Tibial nerve (tissue), 4 donors: ENCODE data around the gene PITPNM1.

Source experiments
- EP300 ChIP-seq, 2 donors: sonication (generic); formaldehyde crosslinking; IDR thresholded peaks; one replicate each; pipeline ENCODE4 v1.6.1; 2017; ENCODE audit warnings: antibody characterized with exemption in 2 of 2, mild to moderate bottlenecking in 1 of 2
- POLR2A ChIP-seq, 2 donors: fragments of 450-650 bp; IDR thresholded peaks; one replicate each; pipeline ENCODE4 v1.6.1; 2017; ENCODE audit warnings: antibody characterized with exemption in 2 of 2, mild to moderate bottlenecking in 2 of 2, moderate library complexity in 2 of 2
- TF ChIP-seq, protein P1 (sequence below), 5 experiments: fragments of 200-600 bp in 3 of 5; fragments of 450-650 bp in 2 of 5; sonication (generic) in 3 of 5; IDR thresholded peaks; one replicate each; pipeline ENCODE4 v1.5.1; 2016 to 2019; ENCODE audit warnings: antibody characterized with exemption in 5 of 5, mild to moderate bottlenecking in 3 of 5, moderate library complexity in 2 of 5

DNA sequence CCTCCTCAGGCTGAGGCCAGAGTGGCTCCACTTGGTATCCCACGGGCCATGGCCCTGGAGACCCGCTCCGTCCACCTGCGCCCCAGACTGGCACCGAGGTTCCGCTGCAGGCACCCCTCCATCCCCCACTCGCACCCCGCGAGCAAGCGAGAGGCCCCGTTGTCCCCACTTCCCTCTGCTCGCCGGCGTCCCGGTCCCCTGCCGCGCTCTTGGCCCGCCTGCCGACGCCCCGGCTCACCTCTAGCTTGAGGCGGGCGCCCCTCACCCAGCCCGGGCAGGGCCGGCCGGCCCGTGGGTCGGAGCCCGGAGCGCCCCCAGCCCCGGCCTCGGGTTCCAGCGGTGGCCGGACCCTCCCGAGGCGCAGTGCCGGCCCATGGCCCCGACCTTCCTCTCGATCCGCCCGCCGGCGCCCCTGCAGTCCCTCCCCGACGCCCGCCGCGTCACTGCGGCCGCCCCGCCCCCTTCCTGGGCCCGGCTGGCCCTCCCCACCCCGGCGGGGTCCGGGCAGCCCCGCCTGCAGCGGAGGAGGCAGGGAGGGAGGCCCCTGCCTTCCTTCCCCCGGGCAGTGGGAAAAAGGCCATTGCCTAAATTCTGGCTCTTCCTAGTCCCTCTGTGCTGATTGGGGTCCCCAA is at the start of gene PITPNM1:
- TF ChIP-seq, protein P1, sequence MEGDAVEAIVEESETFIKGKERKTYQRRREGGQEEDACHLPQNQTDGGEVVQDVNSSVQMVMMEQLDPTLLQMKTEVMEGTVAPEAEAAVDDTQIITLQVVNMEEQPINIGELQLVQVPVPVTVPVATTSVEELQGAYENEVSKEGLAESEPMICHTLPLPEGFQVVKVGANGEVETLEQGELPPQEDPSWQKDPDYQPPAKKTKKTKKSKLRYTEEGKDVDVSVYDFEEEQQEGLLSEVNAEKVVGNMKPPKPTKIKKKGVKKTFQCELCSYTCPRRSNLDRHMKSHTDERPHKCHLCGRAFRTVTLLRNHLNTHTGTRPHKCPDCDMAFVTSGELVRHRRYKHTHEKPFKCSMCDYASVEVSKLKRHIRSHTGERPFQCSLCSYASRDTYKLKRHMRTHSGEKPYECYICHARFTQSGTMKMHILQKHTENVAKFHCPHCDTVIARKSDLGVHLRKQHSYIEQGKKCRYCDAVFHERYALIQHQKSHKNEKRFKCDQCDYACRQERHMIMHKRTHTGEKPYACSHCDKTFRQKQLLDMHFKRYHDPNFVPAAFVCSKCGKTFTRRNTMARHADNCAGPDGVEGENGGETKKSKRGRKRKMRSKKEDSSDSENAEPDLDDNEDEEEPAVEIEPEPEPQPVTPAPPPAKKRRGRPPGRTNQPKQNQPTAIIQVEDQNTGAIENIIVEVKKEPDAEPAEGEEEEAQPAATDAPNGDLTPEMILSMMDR (IDR thresholded peaks at IDR 0.05), result no peak
- TF ChIP-seq POLR2A (IDR thresholded peaks at IDR 0.05) (peak; percentile 41 to 70), EP300 (IDR thresholded peaks at IDR 0.05) (no peak)
